ENCODE results near the gene MAGEA8. TPM values are rescaled to one million over a fixed set of nuclear protein-coding genes. Genes with fewer than 3 reads are reported as not detected.

The MAGEA8 gene
- total RNA-seq, 1 experiment from 2014 or later, result not detected

GRCh38 chrX:149858592-149858991 is 22.4 kb upstream of the MAGEA8 start:
- Mint-ChIP-seq H3K4me3 (no peak overlapping the region), H3K27ac (no peak overlapping the region; a peak in 1 of 7 replicates), H3K9me3 (peaks cover 80 to 83% of the 10 kb centered on the region in 2 experiments), H3K36me3 (ENCODE audit: insufficient read depth in 1 of 3, low read depth in 3 of 3) (peaks cover 8 to 29% (median 13%) of the 10 kb centered on the region in 3 experiments; a peak in 6 of 7 replicates), H3K27me3 (ENCODE audit: low read depth) (peaks cover 1% of the 10 kb centered on the region), H3K4me1 (peaks cover 14 to 17% of the 10 kb centered on the region in 2 experiments)
- Histone ChIP-seq H3K14ac (ENCODE audit: insufficient read depth, low read length) (no peak overlapping the region), H4K20me1 (ENCODE audit: control insufficient read depth, insufficient read depth, insufficient read length) (no peaks in the 10 kb centered on the region), H4K5ac (ENCODE audit: insufficient read length, low read depth, low read length) (no peak overlapping the region), H3K23me2 (ENCODE audit: insufficient read length, low read depth, low read length, poor library complexity, severe bottlenecking) (no peaks in the 10 kb centered on the region), H3K9me3 (ENCODE audit: control insufficient read depth, low read depth, low read length) (peaks cover 33% of the 10 kb centered on the region), H3K4me2 (ENCODE audit: insufficient read depth, insufficient read length, low read length) (no peak overlapping the region), H3K79me2 (ENCODE audit: insufficient read depth, low read length) (no peaks in the 10 kb centered on the region), H2BK15ac (ENCODE audit: low read depth, low read length) (no peak overlapping the region), H3K23ac (ENCODE audit: insufficient read length, low read depth, low read length) (no peak overlapping the region), H2BK20ac (ENCODE audit: low read depth, low read length, poor library complexity, severe bottlenecking) (no peak overlapping the region), H3K79me1 (ENCODE audit: insufficient read depth, low read depth, low read length, poor library complexity, severe bottlenecking) (no peaks in the 10 kb centered on the region), H3K4ac (ENCODE audit: low read depth, low read length) (no peak overlapping the region), H2AK5ac (ENCODE audit: insufficient read length, low read length) (no peak overlapping the region), H3K4me1 (ENCODE audit: insufficient read depth, low read length) (no peaks in the 10 kb centered on the region), H2AFZ (ENCODE audit: low read length) (no peak overlapping the region), H3K27me3 (ENCODE audit: insufficient read depth, low read length) (no peaks in the 10 kb centered on the region), H2BK120ac (ENCODE audit: low read depth, low read length, poor library complexity, severe bottlenecking) (no peak overlapping the region), H4K91ac (ENCODE audit: insufficient read length, low read depth, low read length) (no peak overlapping the region), H3K56ac (ENCODE audit: insufficient read length, low read depth, low read length) (no peak overlapping the region), H4K8ac (replicated peaks; ENCODE audit: insufficient read length, low read depth, low read length) (no peak overlapping the region), H2BK5ac (ENCODE audit: insufficient read length, low read length) (no peak overlapping the region), H3T11ph (ENCODE audit: low read length) (no peak overlapping the region), H3K9ac (ENCODE audit: extremely low read depth, insufficient read length, low read length) (no peak overlapping the region), H2BK12ac (ENCODE audit: insufficient read length, low read depth, low read length) (no peak overlapping the region), H3K27ac (ENCODE audit: insufficient read length, low read depth, low read length) (no peak overlapping the region), H3K18ac (ENCODE audit: insufficient read length, low read depth, low read length) (no peak overlapping the region)
- no peak for TF ChIP-seq CTCF (conservative IDR thresholded peaks at IDR 0.05)
- WGBS (ENCODE audit: extremely low coverage, insufficient read length, low lambda C conversion rate), result no CpG with 5 or more reads among the region's 6 CpGs
- DNase-seq, result no peak
